Stomach (tissue), 4 donors: ENCODE data around the gene PKP2.

Experiments
- EP300 ChIP-seq: sonication (generic); formaldehyde crosslinking; IDR thresholded peaks from one replicate; pipeline ENCODE4 v1.6.1; 2017; ENCODE audit warnings: antibody characterized with exemption
- POLR2A ChIP-seq, 4 donors: fragments of 450-650 bp; IDR thresholded peaks; one replicate each; pipeline ENCODE4 v1.6.1; 2016; ENCODE audit warnings: antibody characterized with exemption in 4 of 4, control low read depth in 2 of 4, mild to moderate bottlenecking in 1 of 4, moderate library complexity in 1 of 4
- POLR2AphosphoS5 ChIP-seq, 3 donors: sonication (generic); formaldehyde crosslinking; IDR thresholded peaks; one replicate each; pipeline ENCODE4 v1.6.1; 2016; ENCODE audit warnings: antibody characterized with exemption in 3 of 3
- TF ChIP-seq, protein P1 (sequence below), 7 experiments: fragments of 450-650 bp in 4 of 7; fragments of 200-600 bp in 3 of 7; sonication (generic) in 3 of 7; IDR thresholded peaks; one replicate each; pipeline ENCODE4 v1.5.1; 2016 to 2019; ENCODE audit warnings: antibody characterized with exemption in 7 of 7, control low read depth in 2 of 7, mild to moderate bottlenecking in 1 of 7

DNA sequence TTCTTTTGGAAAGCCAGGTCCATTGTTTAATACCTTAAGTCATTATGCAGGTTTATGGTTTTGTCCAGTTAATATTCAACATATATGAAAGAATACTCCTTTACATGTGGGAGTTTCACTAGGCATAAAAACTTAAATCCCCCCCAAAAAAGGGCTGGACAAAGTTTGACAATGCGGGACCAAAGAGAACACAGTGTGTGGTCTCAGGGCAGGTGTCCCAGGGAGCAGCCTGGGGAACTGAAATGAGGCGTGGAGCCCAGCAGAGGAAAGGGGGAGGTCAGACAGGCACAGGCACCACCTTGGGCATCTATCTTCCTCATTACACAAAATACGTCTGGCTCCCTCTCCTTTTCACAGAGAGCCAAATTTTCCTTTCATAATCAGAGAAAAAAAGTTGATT lies 22.5 kb downstream of the PKP2 start:
- TF ChIP-seq POLR2A (IDR thresholded peaks at IDR 0.05): no peak
- TF ChIP-seq POLR2AphosphoS5 (IDR thresholded peaks at IDR 0.05): no peak
- TF ChIP-seq, protein P1, sequence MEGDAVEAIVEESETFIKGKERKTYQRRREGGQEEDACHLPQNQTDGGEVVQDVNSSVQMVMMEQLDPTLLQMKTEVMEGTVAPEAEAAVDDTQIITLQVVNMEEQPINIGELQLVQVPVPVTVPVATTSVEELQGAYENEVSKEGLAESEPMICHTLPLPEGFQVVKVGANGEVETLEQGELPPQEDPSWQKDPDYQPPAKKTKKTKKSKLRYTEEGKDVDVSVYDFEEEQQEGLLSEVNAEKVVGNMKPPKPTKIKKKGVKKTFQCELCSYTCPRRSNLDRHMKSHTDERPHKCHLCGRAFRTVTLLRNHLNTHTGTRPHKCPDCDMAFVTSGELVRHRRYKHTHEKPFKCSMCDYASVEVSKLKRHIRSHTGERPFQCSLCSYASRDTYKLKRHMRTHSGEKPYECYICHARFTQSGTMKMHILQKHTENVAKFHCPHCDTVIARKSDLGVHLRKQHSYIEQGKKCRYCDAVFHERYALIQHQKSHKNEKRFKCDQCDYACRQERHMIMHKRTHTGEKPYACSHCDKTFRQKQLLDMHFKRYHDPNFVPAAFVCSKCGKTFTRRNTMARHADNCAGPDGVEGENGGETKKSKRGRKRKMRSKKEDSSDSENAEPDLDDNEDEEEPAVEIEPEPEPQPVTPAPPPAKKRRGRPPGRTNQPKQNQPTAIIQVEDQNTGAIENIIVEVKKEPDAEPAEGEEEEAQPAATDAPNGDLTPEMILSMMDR (IDR thresholded peaks at IDR 0.05): no peak
- no peak for TF ChIP-seq EP300
